ENCODE results near the gene ACTA2. TPM values are rescaled to one million over a fixed set of nuclear protein-coding genes. Genes with fewer than 3 reads are reported as not detected.

ACTA2 gene
- total RNA-seq, 4 donors from 2014 or later, result 6,391 to 8,723 (median 8,539) TPM

DNA sequence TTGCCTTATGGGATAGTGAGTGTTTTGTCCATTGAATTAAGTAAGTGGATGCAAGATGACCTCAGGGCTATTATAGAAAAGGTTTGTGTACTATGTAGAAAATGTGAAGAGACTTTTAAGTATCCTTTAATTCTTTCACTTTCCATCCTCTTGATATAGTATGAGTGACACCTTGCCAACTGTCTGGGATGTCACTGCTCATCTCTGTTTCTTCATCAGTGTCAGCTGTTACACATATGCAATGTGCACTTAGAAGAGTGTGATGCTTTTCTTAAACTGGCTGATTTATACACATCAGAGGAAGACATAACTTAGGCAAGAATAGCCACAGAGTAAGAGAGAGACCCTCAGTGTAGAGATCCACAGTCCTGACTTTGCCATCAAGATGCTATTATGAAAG, 8.7 kb upstream of the ACTA2 start:
- Histone ChIP-seq H3K4me3 (no peak overlapping the region), H3K36me3 (no peaks in the 10 kb centered on the region), H3K4me1 (peaks cover 5 to 28% (median 16%) of the 10 kb centered on the region in 4 donors), H3K9me3 (no peaks in the 10 kb centered on the region), H3K27me3 (no peaks in the 10 kb centered on the region), H3K27ac (replicated peaks in 1 of 4) (no peak overlapping the region)
- TF ChIP-seq, protein P1, sequence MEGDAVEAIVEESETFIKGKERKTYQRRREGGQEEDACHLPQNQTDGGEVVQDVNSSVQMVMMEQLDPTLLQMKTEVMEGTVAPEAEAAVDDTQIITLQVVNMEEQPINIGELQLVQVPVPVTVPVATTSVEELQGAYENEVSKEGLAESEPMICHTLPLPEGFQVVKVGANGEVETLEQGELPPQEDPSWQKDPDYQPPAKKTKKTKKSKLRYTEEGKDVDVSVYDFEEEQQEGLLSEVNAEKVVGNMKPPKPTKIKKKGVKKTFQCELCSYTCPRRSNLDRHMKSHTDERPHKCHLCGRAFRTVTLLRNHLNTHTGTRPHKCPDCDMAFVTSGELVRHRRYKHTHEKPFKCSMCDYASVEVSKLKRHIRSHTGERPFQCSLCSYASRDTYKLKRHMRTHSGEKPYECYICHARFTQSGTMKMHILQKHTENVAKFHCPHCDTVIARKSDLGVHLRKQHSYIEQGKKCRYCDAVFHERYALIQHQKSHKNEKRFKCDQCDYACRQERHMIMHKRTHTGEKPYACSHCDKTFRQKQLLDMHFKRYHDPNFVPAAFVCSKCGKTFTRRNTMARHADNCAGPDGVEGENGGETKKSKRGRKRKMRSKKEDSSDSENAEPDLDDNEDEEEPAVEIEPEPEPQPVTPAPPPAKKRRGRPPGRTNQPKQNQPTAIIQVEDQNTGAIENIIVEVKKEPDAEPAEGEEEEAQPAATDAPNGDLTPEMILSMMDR (IDR thresholded peaks at IDR 0.05), result no peak
- no peak for TF ChIP-seq POLR2AphosphoS5 (IDR thresholded peaks at IDR 0.05)
- TF ChIP-seq POLR2A (IDR thresholded peaks at IDR 0.05; ENCODE audit: low read depth), result no peak
- intact Hi-C loops (cut with DNase I), result no loop called here
- no peak for DNase-seq (ENCODE audit: extremely low spot score)

DNA sequence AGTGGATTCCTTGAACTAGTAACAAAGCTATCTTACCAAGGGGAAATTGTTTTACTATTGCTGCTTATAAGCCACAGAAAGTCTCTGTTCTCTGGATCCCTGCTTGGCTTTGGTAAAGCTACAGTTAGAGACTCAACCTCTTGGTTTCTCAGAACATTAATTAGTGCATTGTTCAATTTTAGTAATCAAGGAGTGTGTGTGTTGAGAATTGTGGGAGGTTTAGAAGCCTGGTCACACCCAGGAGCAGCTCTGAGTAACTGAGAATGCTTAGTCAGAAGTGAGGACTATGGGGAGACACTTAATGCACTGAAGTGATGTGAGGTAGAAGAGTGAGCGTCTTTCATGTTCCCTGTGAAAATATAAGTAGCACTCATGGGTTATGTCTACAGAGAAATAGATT, 8.2 kb upstream of the ACTA2 start:
- H3K9me3 ChIP-seq, result no peaks in the 10 kb centered on the region
- no peak for DNase-seq (ENCODE audit: extremely low spot score)
- H3K4me1 ChIP-seq, result peaks cover 3 to 25% (median 12%) of the 10 kb centered on the region in 4 donors
- 92% methylated on average over 1 of the region's 1 CpG for WGBS
- no peaks in the 10 kb centered on the region for H3K36me3 ChIP-seq
- no peak overlapping the region for H3K27ac ChIP-seq (replicated peaks in 1 of 4)
- intact Hi-C loops (cut with DNase I), result no loop called here
- no peaks in the 10 kb centered on the region for H3K27me3 ChIP-seq
- H3K4me3 ChIP-seq, result no peak overlapping the region
- no peak for TF ChIP-seq EP300 (IDR thresholded peaks at IDR 0.05)
- TF ChIP-seq, protein P1 (IDR thresholded peaks at IDR 0.05), result no peak
- no peak for TF ChIP-seq POLR2AphosphoS5 (IDR thresholded peaks at IDR 0.05)
- no peak for TF ChIP-seq POLR2A (IDR thresholded peaks at IDR 0.05; ENCODE audit: low read depth)

DNA sequence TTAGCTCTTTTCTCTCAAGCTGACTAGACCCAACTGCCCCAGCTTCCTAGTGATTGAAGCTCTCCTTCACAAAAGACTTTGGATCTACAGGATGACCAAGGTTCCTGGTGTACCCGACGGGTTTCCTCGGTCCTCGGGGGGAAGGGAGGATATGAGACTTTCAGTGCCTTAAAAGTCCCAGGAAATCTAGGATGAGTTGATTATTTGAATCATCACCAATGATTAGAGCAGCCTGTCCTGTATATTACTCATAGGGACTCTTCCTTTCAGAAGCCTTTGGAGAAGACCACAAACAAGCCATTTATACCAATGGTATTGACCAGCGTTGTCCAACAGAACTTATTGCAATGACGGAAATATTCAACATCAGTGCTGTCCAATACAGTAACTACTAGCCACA, 6.1 kb upstream of the ACTA2 start:
- Histone ChIP-seq H3K27ac (replicated peaks in 1 of 4) (no peak overlapping the region), H3K36me3 (no peaks in the 10 kb centered on the region), H3K27me3 (no peaks in the 10 kb centered on the region), H3K4me1 (peaks cover 0 to 31% (median 17%) of the 10 kb centered on the region in 4 donors), H3K4me3 (no peak overlapping the region), H3K9me3 (no peaks in the 10 kb centered on the region)
- 96% methylated on average over 6 of the region's 6 CpGs for WGBS
- TF ChIP-seq EP300 (IDR thresholded peaks at IDR 0.05) (no peak), POLR2A (IDR thresholded peaks at IDR 0.05; ENCODE audit: low read depth) (no peak), POLR2AphosphoS5 (IDR thresholded peaks at IDR 0.05) (no peak)
- TF ChIP-seq, protein P1 (IDR thresholded peaks at IDR 0.05), result no peak
- no peak for DNase-seq (ENCODE audit: extremely low spot score)
- intact Hi-C loops (cut with DNase I), result no loop called here

DNA sequence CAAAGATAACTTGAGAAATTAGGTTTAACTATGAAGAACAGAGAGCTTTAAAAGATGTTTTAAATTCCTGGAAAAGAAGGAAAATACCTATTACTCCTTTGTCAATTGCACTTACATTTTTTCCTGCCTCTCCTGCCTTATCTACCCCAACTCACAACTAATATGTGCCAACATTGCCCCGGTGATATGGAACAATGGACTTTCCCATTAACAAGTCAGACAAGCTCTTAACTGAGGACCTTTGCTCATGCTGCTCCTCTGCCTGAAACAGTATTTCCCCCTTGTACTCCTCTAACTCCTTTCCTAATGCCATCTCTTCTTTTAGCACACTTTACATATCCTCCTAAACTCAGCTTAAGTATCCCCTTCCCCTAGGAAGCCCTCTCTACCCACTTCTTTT, 4.8 kb upstream of the ACTA2 start:
- intact Hi-C loops (cut with DNase I), result no loop called here
- TF ChIP-seq EP300 (IDR thresholded peaks at IDR 0.05), result no peak
- TF ChIP-seq, protein P1 (IDR thresholded peaks at IDR 0.05), result no peak
- TF ChIP-seq POLR2A (IDR thresholded peaks at IDR 0.05; ENCODE audit: low read depth), result no peak
- no peak for TF ChIP-seq POLR2AphosphoS5 (IDR thresholded peaks at IDR 0.05)

DNA sequence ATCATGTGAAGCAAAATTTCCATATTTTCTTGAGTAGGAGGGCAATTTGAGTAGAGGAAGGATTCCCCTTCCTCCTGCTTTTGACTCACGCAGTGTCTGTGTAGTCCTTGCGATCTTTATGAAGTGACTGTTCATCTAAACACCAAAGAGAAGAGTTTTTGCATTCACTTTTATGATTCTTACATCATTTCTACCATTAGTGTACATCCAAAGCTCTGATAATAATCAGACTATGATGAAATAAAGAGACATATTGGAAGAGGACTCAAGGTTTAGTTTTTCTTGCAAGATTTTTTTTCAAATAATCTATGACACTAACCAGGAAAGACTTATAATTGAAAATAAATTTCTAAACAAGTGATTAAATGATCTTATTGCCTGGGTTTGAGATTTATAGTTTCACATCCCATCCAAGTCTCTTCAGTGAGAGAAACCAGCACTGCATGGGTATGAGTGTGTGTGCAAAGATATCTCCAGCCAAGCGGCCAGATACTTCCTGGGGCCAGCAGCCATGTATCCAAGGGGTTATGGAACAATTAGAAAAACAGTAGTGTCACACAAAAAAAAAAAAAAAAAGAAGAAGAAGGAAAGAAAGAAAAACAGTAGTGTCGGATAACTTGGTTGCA, 2.0 kb upstream of the ACTA2 start:
- TF ChIP-seq POLR2A (IDR thresholded peaks at IDR 0.05; ENCODE audit: low read depth) (no peak), POLR2AphosphoS5 (IDR thresholded peaks at IDR 0.05) (no peak), EP300 (IDR thresholded peaks at IDR 0.05) (no peak)
- Histone ChIP-seq H3K27ac (replicated peaks in 1 of 4) (peak overlapping the region; percentile 91 to 96 (median 94)), H3K27me3 (no peaks in the 10 kb centered on the region), H3K9me3 (no peaks in the 10 kb centered on the region), H3K36me3 (no peaks in the 10 kb centered on the region), H3K4me3 (no peak overlapping the region), H3K4me1 (peaks cover 11 to 41% (median 35%) of the 10 kb centered on the region in 4 donors)
- DNase-seq (ENCODE audit: extremely low spot score), result no peak
- intact Hi-C loops (cut with DNase I), result loop anchor here (2.0 kb wide), 1 partner anchor 18 kb away; no protein-coding TSS in a partner anchor
- WGBS, result 61% methylated on average over 4 of the region's 4 CpGs

More for the DNA sequence above, 4.8 kb upstream of the ACTA2 start:
- peaks cover 0 to 44% (median 27%) of the 10 kb centered on the region in 4 donors for H3K4me1 ChIP-seq
- H3K27ac ChIP-seq (replicated peaks in 1 of 4), result no peak overlapping the region
- H3K27me3 ChIP-seq, result no peaks in the 10 kb centered on the region
- H3K9me3 ChIP-seq, result no peaks in the 10 kb centered on the region
- no peaks in the 10 kb centered on the region for H3K36me3 ChIP-seq
- WGBS, result 93% methylated on average over 1 of the region's 1 CpG
- no peak for DNase-seq (ENCODE audit: extremely low spot score)
- H3K4me3 ChIP-seq, result no peak overlapping the region

All from esophagus muscularis mucosa (tissue), 4 donors.